ENCODE measurements around the gene HYPK. TPM values are rescaled to one million over a fixed set of nuclear protein-coding genes. Genes with fewer than 3 reads are reported as not detected.
A peak's percentile ranks its signal among the peaks of the same experiment; 100 is the strongest.
"Not testable (repeated sequence)": the region's sequence is repeated elsewhere in the genome, so short reads cannot be mapped to it uniquely, and the experiment has no call there.

HYPK gene
- total RNA-seq, 1 donor from 2014 or later = 6.0 TPM

- no peak for DNase-seq (ENCODE audit: low spot score)
These were observed 5.2 kb upstream of the HYPK start for GRCh38 chr15:43795197-43795596.

- no peak for DNase-seq (ENCODE audit: low spot score)
These were observed 4.4 kb upstream of the HYPK start for GRCh38 chr15:43795997-43796396.

GRCh38 chr15:43796566-43796965, 3.8 kb upstream of the HYPK start:
- DNase-seq (ENCODE audit: low spot score) = no peak

GRCh38 chr15:43799209-43799944, 1.0 kb upstream of the HYPK start:
- no peak for DNase-seq (ENCODE audit: low spot score)

- DNase-seq (ENCODE audit: low spot score) = no peak
These were observed 484 bp upstream of the HYPK start, which contains the start of gene SERINC4 for GRCh38 chr15:43799945-43800285. Gene SERINC4, minus strand, starts transcription at chr15:43800220. Its CDS starts 234 bp downstream, at chr15:43799986.

GRCh38 chr15:43802676-43803075, 2.3 kb downstream of the HYPK start:
- not testable (repeated sequence) for DNase-seq (ENCODE audit: low spot score)

GRCh38 chr15:43808435-43808950, 8.1 kb downstream of the HYPK start:
- no peak for DNase-seq (ENCODE audit: low spot score)

GRCh38 chr15:43808960-43809678, 8.7 kb downstream of the HYPK start:
- DNase-seq (ENCODE audit: low spot score) = no peak

- DNase-seq (ENCODE audit: low spot score) = not testable (repeated sequence)
These were observed 14.7 kb downstream of the HYPK start for GRCh38 chr15:43815064-43815463.

GRCh38 chr15:43821505-43821904, 21.1 kb downstream of the HYPK start:
- DNase-seq (ENCODE audit: low spot score) = no peak

- peak; percentile 99 for DNase-seq (ENCODE audit: low spot score)
These were observed 24.2 kb downstream of the HYPK start, which contains the start of gene MFAP1 for GRCh38 chr15:43824302-43825246. Gene MFAP1, minus strand, starts transcription at chr15:43824690. Its CDS starts 121 bp downstream, at chr15:43824569.

GRCh38 chr15:43825305-43825704, 24.9 kb downstream of the HYPK start:
- DNase-seq (ENCODE audit: low spot score) = not testable (repeated sequence)

- DNase-seq (ENCODE audit: low spot score) = no peak
These were observed 25.7 kb downstream of the HYPK start for GRCh38 chr15:43826029-43826507.

GRCh38 chr15:43826508-43827341, 26.3 kb downstream of the HYPK start, which contains the start of gene WDR76:
Gene WDR76, plus strand, starts transcription at chr15:43827002. Its CDS starts 31 bp downstream, at chr15:43827033.
- peak; percentile 83 for DNase-seq (ENCODE audit: low spot score)

GRCh38 chr15:43828061-43828657, 27.8 kb downstream of the HYPK start:
- no peak for DNase-seq (ENCODE audit: low spot score)

GRCh38 chr15:43829951-43830540, 29.6 kb downstream of the HYPK start:
- not testable (repeated sequence) for DNase-seq (ENCODE audit: low spot score)

- DNase-seq (ENCODE audit: low spot score) = not testable (repeated sequence)
These were observed 30.4 kb downstream of the HYPK start for GRCh38 chr15:43830691-43831275.

- not testable (repeated sequence) for DNase-seq (ENCODE audit: low spot score)
These were observed 31.2 kb downstream of the HYPK start for GRCh38 chr15:43831519-43832052.

GRCh38 chr15:43832485-43832884, 32.1 kb downstream of the HYPK start:
- DNase-seq (ENCODE audit: low spot score) = not testable (repeated sequence)

Data from umbilical cord (tissue), 2 donors.